A549 (cell line): ENCODE data around the gene ASZ1. TPM values are rescaled to one million over a fixed set of nuclear protein-coding genes. Genes with fewer than 3 reads are reported as not detected.

Source experiments
- ATAC-seq, 2 experiments: fragments of 200-7000 bp in 1 of 2; fragments of >200 bp in 1 of 2; cut with Nextera tagmentation in 1 of 2; cut with Tn5 transposase in 1 of 2; 3 replicates each; pipeline versions ENCODE4 v1.8.0 to v1.9.1; 2018 to 2020; ENCODE audit warnings: mild to moderate bottlenecking in 1 of 2, moderate library complexity in 1 of 2
- CTCF ChIA-PET: fragments of 300-600 bp; sonication (Branson Sonifier 250); formaldehyde crosslinking; extraction: SDS; loops from one replicate; lab custom pipeline; 2021; ENCODE audit warnings: antibody characterized with exemption, inconsistent platforms; lab: Yijun Ruan, JAX
- POLR2A ChIA-PET: fragments of 350-600 bp; formaldehyde crosslinking; extraction: SDS; loops from one replicate; lab custom pipeline; 2021; ENCODE audit warnings: antibody characterized with exemption, inconsistent platforms; lab: Yijun Ruan, JAX
- DNase-seq, 2 experiments: peaks; one replicate each; pipeline versions ENCODE4 v3.0.0 to v3.0.0-alpha.2; 2011 to 2016; ENCODE audit warnings: low read depth in 1 of 2, low spot score in 1 of 2
- FAIRE-seq: peaks from 2 replicates; lab custom pipeline; 2011; peaks lifted over from hg19 to GRCh38; lab: Jason Lieb, UNC
- H3K27ac ChIP-seq, 2 experiments: fragments of >200 bp; sonication (Bioruptor Twin); formaldehyde crosslinking; 3 replicates each; pipeline ENCODE4 v1.5.1; 2016 to 2017
- H3K4me1 ChIP-seq: fragments of >200 bp; sonication (Bioruptor Twin); formaldehyde crosslinking; 3 replicates; pipeline ENCODE4 v1.6.1; 2016
- H3K4me2 ChIP-seq: fragments of >200 bp; sonication (Bioruptor Twin); formaldehyde crosslinking; 3 replicates; pipeline ENCODE4 v1.6.1; 2016
- H3K4me3 ChIP-seq: fragments of >200 bp; sonication (Bioruptor Twin); formaldehyde crosslinking; 3 replicates; pipeline ENCODE4 v1.5.1; 2016
- H3K9me3 ChIP-seq: fragments of >200 bp; sonication (Bioruptor Twin); formaldehyde crosslinking; 3 replicates; pipeline ENCODE4 v1.6.1; 2016
- ATOH8 ChIP-seq: fragments of 250-450 bp; sonication (Bioruptor Pico); IDR thresholded peaks from 2 replicates; pipeline ENCODE4 v1.5.0; 2020; ENCODE audit warnings: low read depth, mild to moderate bottlenecking, moderate library complexity
- BHLHE40 ChIP-seq: IDR thresholded peaks from 2 replicates; pipeline ENCODE4 v1.6.1; 2012; ENCODE audit warnings: low read depth, low read length, inconsistent platforms
- CBX8 ChIP-seq: fragments of 200-600 bp; sonication (generic); IDR thresholded peaks from 2 replicates; pipeline ENCODE4 v1.6.1; 2016
- CEBPB ChIP-seq, 2 experiments: fragments of >200 bp in 1 of 2; sonication (Bioruptor Twin) in 1 of 2; formaldehyde crosslinking in 1 of 2; IDR thresholded peaks; 2 replicates each; pipeline ENCODE4 v1.6.1; 2012 to 2016
- E2F6 ChIP-seq: IDR thresholded peaks from 2 replicates; pipeline ENCODE4 v1.6.1; 2012; ENCODE audit warnings: low read depth, borderline replicate concordance
- EHF ChIP-seq: fragments of 250-450 bp; sonication (Bioruptor Pico); IDR thresholded peaks from 2 replicates; pipeline ENCODE4 v1.5.0; 2020; ENCODE audit warnings: mild to moderate bottlenecking
- EHMT2 ChIP-seq: fragments of 200-600 bp; sonication (generic); IDR thresholded peaks from 2 replicates; pipeline ENCODE4 v1.6.1; 2016; ENCODE audit warnings: antibody characterized with exemption, low read depth, mild to moderate bottlenecking, moderate library complexity
- FOXS1 ChIP-seq: fragments of 250-450 bp; sonication (Bioruptor Pico); IDR thresholded peaks from 2 replicates; pipeline ENCODE4 v1.5.0; 2020; ENCODE audit warnings: mild to moderate bottlenecking, moderate library complexity
- GATA3 ChIP-seq: IDR thresholded peaks from 2 replicates; pipeline ENCODE4 v1.6.1; 2012; ENCODE audit warnings: borderline replicate concordance
- HDAC2 ChIP-seq: fragments of 200-600 bp; sonication (generic); IDR thresholded peaks from 2 replicates; pipeline ENCODE4 v1.6.1; 2016
- HEYL ChIP-seq: fragments of 250-450 bp; sonication (Bioruptor Pico); IDR thresholded peaks from 2 replicates; pipeline ENCODE4 v1.8.0; 2021; ENCODE audit warnings: mild to moderate bottlenecking, moderate library complexity
- HMGXB4 ChIP-seq: fragments of 250-450 bp; sonication (Bioruptor Pico); IDR thresholded peaks from 2 replicates; pipeline ENCODE4 v1.5.0; 2021; ENCODE audit warnings: mild to moderate bottlenecking, moderate library complexity, borderline replicate concordance
- HOXA7 ChIP-seq: fragments of 250-450 bp; sonication (Bioruptor Pico); IDR thresholded peaks from 2 replicates; pipeline ENCODE4 v1.5.0; 2020; ENCODE audit warnings: mild to moderate bottlenecking, moderate library complexity
- HOXB13 ChIP-seq: fragments of 250-450 bp; sonication (Bioruptor Pico); IDR thresholded peaks from 2 replicates; pipeline ENCODE4 v1.5.0; 2020; ENCODE audit warnings: low read depth, mild to moderate bottlenecking, moderate library complexity
- HOXB5 ChIP-seq: fragments of 250-450 bp; sonication (Bioruptor Pico); IDR thresholded peaks from 2 replicates; pipeline ENCODE4 v1.5.0; 2020; ENCODE audit warnings: mild to moderate bottlenecking, moderate library complexity
- JUN ChIP-seq, 2 experiments: fragments of >200 bp; sonication (Bioruptor Twin); formaldehyde crosslinking; IDR thresholded peaks; 2 replicates in 1 of 2; 3 replicates in 1 of 2; pipeline ENCODE4 v1.6.1; 2016 to 2017
- KDM1A ChIP-seq: fragments of 200-600 bp; sonication (generic); IDR thresholded peaks from 2 replicates; pipeline ENCODE4 v1.6.1; 2016; ENCODE audit warnings: low read depth, mild to moderate bottlenecking
- KDM5A ChIP-seq: fragments of 200-600 bp; sonication (generic); IDR thresholded peaks from 2 replicates; pipeline ENCODE4 v1.6.1; 2016; ENCODE audit warnings: antibody characterized with exemption, mild to moderate bottlenecking
- MAX ChIP-seq: IDR thresholded peaks from 2 replicates; pipeline ENCODE4 v1.6.1; 2012
- MAZ ChIP-seq: fragments of 150-350 bp; IDR thresholded peaks from 2 replicates; pipeline ENCODE4 v1.6.1; 2014; ENCODE audit warnings: antibody characterized with exemption, low read depth, low read length, borderline replicate concordance
- MYC ChIP-seq: IDR thresholded peaks from 2 replicates; pipeline ENCODE4 v1.6.1; 2012; ENCODE audit warnings: mild to moderate bottlenecking, inconsistent platforms, low read length, improper control_type of control experiment, borderline replicate concordance
- NPAS2 ChIP-seq: fragments of 250-450 bp; sonication (Bioruptor Pico); IDR thresholded peaks from 2 replicates; pipeline ENCODE4 v1.8.0; 2022; ENCODE audit warnings: mild to moderate bottlenecking, moderate library complexity, borderline replicate concordance
- NR3C1 ChIP-seq: fragments of >200 bp; sonication (Bioruptor Twin); formaldehyde crosslinking; IDR thresholded peaks from 3 replicates; pipeline ENCODE4 v1.6.1; 2017
- PHF8 ChIP-seq: fragments of 200-600 bp; sonication (generic); IDR thresholded peaks from 2 replicates; pipeline ENCODE4 v1.6.1; 2016; ENCODE audit warnings: low read depth, mild to moderate bottlenecking, antibody characterized with exemption, moderate library complexity, borderline replicate concordance
- POLR2A ChIP-seq: IDR thresholded peaks from 2 replicates; pipeline ENCODE4 v1.6.1; 2012; ENCODE audit warnings: mild to moderate bottlenecking, low read length
- POLR2AphosphoS2 ChIP-seq: conservative IDR thresholded peaks from 2 replicates; pipeline ENCODE4 v1.6.1; 2012; ENCODE audit warnings: low read length, improper control_type of control experiment, inconsistent platforms
- RFX5 ChIP-seq: fragments of 450-650 bp; IDR thresholded peaks from 2 replicates; pipeline ENCODE4 v1.7.1; 2014; ENCODE audit warnings: antibody characterized with exemption, mild to moderate bottlenecking, moderate library complexity
- RNF2 ChIP-seq: fragments of 200-600 bp; sonication (generic); IDR thresholded peaks from 2 replicates; pipeline ENCODE4 v1.6.1; 2016; ENCODE audit warnings: low read depth, mild to moderate bottlenecking, antibody characterized with exemption, moderate library complexity, borderline replicate concordance
- SREBF2 ChIP-seq: fragments of 450-650 bp; IDR thresholded peaks from 2 replicates; pipeline ENCODE4 v1.6.1; 2014; ENCODE audit warnings: mild to moderate bottlenecking, moderate library complexity
- USF2 ChIP-seq: fragments of 450-650 bp; IDR thresholded peaks from 2 replicates; pipeline ENCODE4 v1.6.1; 2014; ENCODE audit warnings: antibody characterized with exemption
- ZC3H11A ChIP-seq: fragments of 450-650 bp; IDR thresholded peaks from 2 replicates; pipeline ENCODE4 v1.6.1; 2014; ENCODE audit warnings: antibody characterized with exemption, mild to moderate bottlenecking
- ZNF302 ChIP-seq: fragments of 250-450 bp; sonication (Bioruptor Pico); IDR thresholded peaks from 2 replicates; pipeline ENCODE4 v1.9.0; 2021; ENCODE audit warnings: inconsistent platforms, mild to moderate bottlenecking, moderate library complexity
- ZSCAN20 ChIP-seq: fragments of 250-450 bp; sonication (Bioruptor Pico); IDR thresholded peaks from 2 replicates; pipeline ENCODE4 v1.8.0; 2022; ENCODE audit warnings: mild to moderate bottlenecking, moderate library complexity
- WGBS: methylation state at CpG from one replicate; pipeline ENCODE4 v1.1.6; 2017; ENCODE audit errors: missing lambda C conversion rate; 5-methylcytosine and 5-hydroxymethylcytosine counted together
- polyA plus RNA-seq, 4 experiments: library from polyadenylated mRNA; depleted of rRNA in 3 of 4; stranded (reverse); fragments of >200 nt; fragmentation: RNase III in 1 of 4; extraction: RNeasy Plus Mini Kit Qiagen cat#74134 plus additional on column Dnase treatment in 1 of 4; gene quantifications; 2 replicates in 3 of 4; 3 replicates in 1 of 4; pipeline ENCODE4 v1.2.3, GENCODE V29; 2011 to 2017

The ASZ1 gene
- polyA plus RNA-seq, 2 of the 4 experiments (the other 2 are of a cell fraction) = not detected

DNA sequence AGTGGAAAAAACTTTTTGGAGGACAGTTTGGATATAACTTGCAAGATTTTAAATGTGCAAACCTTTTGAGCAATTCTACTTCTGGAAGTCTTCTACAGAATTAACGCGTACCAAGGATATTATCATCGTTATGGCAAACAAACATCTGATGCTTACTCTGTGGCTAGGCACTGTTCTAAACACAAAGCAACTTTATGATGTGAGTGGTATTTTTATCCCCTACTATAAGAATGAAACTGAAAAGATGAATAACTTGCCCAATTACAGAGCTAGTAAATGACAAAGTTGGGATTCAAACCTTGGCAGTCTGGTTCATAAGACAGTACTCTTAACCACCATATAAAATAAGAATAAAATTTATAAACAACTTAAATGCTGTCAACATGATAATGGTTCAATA is 15.8 kb downstream of the ASZ1 start:
- DNase-seq (no peak), FAIRE-seq (no peak), ATAC-seq (no peak)
- ChIA-PET POLR2A (no interaction called here), CTCF (interaction anchor here (1.2 kb wide), 1 partner anchor 12 kb away, joined by 4 read pairs; no protein-coding TSS in a partner anchor)
- WGBS = 78% methylated on average over 3 of the region's 3 CpGs
- Histone ChIP-seq H3K4me3 (no peak overlapping the region), H3K4me1 (no peaks in the 10 kb centered on the region), H3K27ac (no peak overlapping the region), H3K9me3 (no peaks in the 10 kb centered on the region), H3K4me2 (no peak overlapping the region)
- TF ChIP-seq ZSCAN20 (CRISPR knock-in tag) (no peak), KDM5A (no peak), HOXB5 (CRISPR knock-in tag) (no peak), ZNF302 (no peak), SREBF2 (no peak), E2F6 (no peak), FOXS1 (CRISPR knock-in tag) (no peak), KDM1A (no peak), MYC (no peak), ATOH8 (CRISPR knock-in tag) (no peak), PHF8 (no peak), CBX8 (no peak), GATA3 (no peak), HEYL (CRISPR knock-in tag) (no peak), POLR2A (no peak), EHF (no peak), EHMT2 (no peak), USF2 (no peak), MAX (no peak)

DNA sequence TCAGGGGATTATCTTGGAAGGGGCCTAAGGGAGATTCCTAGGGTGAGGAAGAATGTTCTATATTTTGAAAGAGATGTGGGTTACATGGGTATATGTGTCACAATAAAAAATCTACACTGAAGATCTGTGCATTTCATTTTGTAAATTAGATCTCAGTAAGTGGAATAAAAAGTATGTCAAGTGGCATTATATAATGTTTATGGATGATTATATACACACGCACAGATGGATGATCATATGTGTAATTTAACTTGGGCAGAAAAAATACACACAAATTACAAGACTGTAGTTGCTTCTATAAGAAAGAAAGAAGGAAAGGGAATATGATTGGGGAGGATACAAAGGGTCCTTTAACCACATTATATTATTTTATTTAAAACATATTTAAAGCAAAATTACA is 18.5 kb downstream of the ASZ1 start:
- Histone ChIP-seq H3K4me1 (no peaks in the 10 kb centered on the region), H3K27ac (no peak overlapping the region), H3K9me3 (no peaks in the 10 kb centered on the region), H3K4me2 (no peak overlapping the region)
- CTCF ChIA-PET = no interaction called here
- WGBS = 90% methylated on average over 1 of the region's 1 CpG
- no peak for DNase-seq
- POLR2A ChIA-PET = no interaction called here
- TF ChIP-seq HOXA7 (no peak), CBX8 (no peak), MAZ (no peak), BHLHE40 (no peak), CEBPB (IDR thresholded peaks at IDR 0.05) (no peak), HMGXB4 (CRISPR knock-in tag) (no peak), NR3C1 (no peak), NPAS2 (CRISPR knock-in tag) (no peak), RFX5 (no peak), JUN (IDR thresholded peaks at IDR 0.05) (no peak), HOXB13 (CRISPR knock-in tag) (no peak), RNF2 (no peak), POLR2AphosphoS2 (no peak), HDAC2 (no peak), KDM5A (no peak), ZC3H11A (no peak), HOXB5 (CRISPR knock-in tag) (no peak), EHF (no peak)
- TF ChIP-seq, all 56 proteins: peak for 0
- FAIRE-seq (no peak), ATAC-seq (no peak)
- no peak overlapping the region for H3K4me3 ChIP-seq
